Left ventricle myocardium inferior (tissue), 1 donor: ENCODE results near the gene HTR6. TPM values are rescaled to one million over a fixed set of nuclear protein-coding genes. Genes with fewer than 3 reads are reported as not detected.

Experiments used
- DNase-seq: peaks from one replicate; pipeline ENCODE4 v3.0.0-alpha.2; 2020
- H3K27ac ChIP-seq: fragments of 200-600 bp; replicated peaks from 2 replicates; pipeline ENCODE4 v1.8.0; 2021
- H3K27me3 ChIP-seq: fragments of 200-600 bp; 2 replicates; pipeline ENCODE4 v1.8.0; 2021; ENCODE audit warnings: low read depth
- H3K36me3 ChIP-seq: fragments of 200-600 bp; 2 replicates; pipeline ENCODE4 v1.8.0; 2021
- H3K4me1 ChIP-seq: fragments of 200-600 bp; 2 replicates; pipeline ENCODE4 v1.8.0; 2021
- H3K4me3 ChIP-seq: fragments of 200-600 bp; 2 replicates; pipeline ENCODE4 v1.8.0; 2021; ENCODE audit warnings: mild to moderate bottlenecking, moderate library complexity
- H3K9me3 ChIP-seq: fragments of 200-600 bp; replicated peaks from 2 replicates; pipeline ENCODE4 v1.8.0; 2021
- CTCF ChIP-seq: fragments of 200-600 bp; IDR thresholded peaks from 2 replicates; pipeline ENCODE4 v1.8.0; 2021; ENCODE audit warnings: antibody characterized with exemption, mild to moderate bottlenecking, borderline replicate concordance
- intact Hi-C: fragments of 100-400 bp; cut with micrococcal nuclease; formaldehyde crosslinking; loops from one replicate; pipeline ENCODE4 v1.11.0; 2022
- total RNA-seq: library from RNA; stranded (reverse); fragmentation: NEBNext Ultra II Directional; extraction: Animal tissue kit (Norgen Biotek cat#: 25700); gene quantifications from one replicate; pipeline ENCODE4 v1.2.1, GENCODE V29; 2021
- donor health status: DM: no; HTN: yes; CAD: no; lungs with severe emphysema.

Gene HTR6
- total RNA-seq, 1 donor from 2014 or later = not detected

GRCh38 chr1:19695772-19696171 is 31.1 kb downstream of the HTR6 start:
- TF ChIP-seq CTCF = no peak
- H3K4me1 ChIP-seq = no peaks in the 10 kb centered on the region
- no peak for DNase-seq
- intact Hi-C loops = no loop called here
- H3K9me3 ChIP-seq = no peaks in the 10 kb centered on the region
- peaks cover 37% of the 10 kb centered on the region for H3K36me3 ChIP-seq
- no peak overlapping the region for H3K27ac ChIP-seq
- H3K4me3 ChIP-seq = no peak overlapping the region
- H3K27me3 ChIP-seq = no peaks in the 10 kb centered on the region

GRCh38 chr1:19696820-19697219 is 32.1 kb downstream of the HTR6 start:
- H3K4me3 ChIP-seq = no peak overlapping the region
- intact Hi-C loops = no loop called here
- no peak overlapping the region for H3K27ac ChIP-seq
- no peaks in the 10 kb centered on the region for H3K9me3 ChIP-seq
- no peak for TF ChIP-seq CTCF
- DNase-seq = no peak
- H3K4me1 ChIP-seq = no peaks in the 10 kb centered on the region
- H3K27me3 ChIP-seq = no peaks in the 10 kb centered on the region
- H3K36me3 ChIP-seq = peaks cover 39% of the 10 kb centered on the region

- H3K27me3 ChIP-seq = no peaks in the 10 kb centered on the region
- peaks cover 39% of the 10 kb centered on the region for H3K36me3 ChIP-seq
- H3K9me3 ChIP-seq = no peaks in the 10 kb centered on the region
- no peak overlapping the region for H3K4me3 ChIP-seq
- H3K4me1 ChIP-seq = no peaks in the 10 kb centered on the region
- H3K27ac ChIP-seq = no peak overlapping the region
- intact Hi-C loops = no loop called here
- no peak for DNase-seq
- no peak for TF ChIP-seq CTCF
These were observed 33.5 kb downstream of the HTR6 start for GRCh38 chr1:19698181-19698580.

GRCh38 chr1:19700079-19700777 is 35.6 kb downstream of the HTR6 start:
- Histone ChIP-seq H3K36me3 (peaks cover 19% of the 10 kb centered on the region), H3K27me3 (no peaks in the 10 kb centered on the region), H3K9me3 (no peaks in the 10 kb centered on the region), H3K27ac (no peak overlapping the region), H3K4me1 (peaks cover 8% of the 10 kb centered on the region), H3K4me3 (no peak overlapping the region)
- intact Hi-C loops = no loop called here
- no peak for TF ChIP-seq CTCF
- DNase-seq = no peak

- H3K27ac ChIP-seq = no peak overlapping the region
- H3K4me1 ChIP-seq = peaks cover 8% of the 10 kb centered on the region
- TF ChIP-seq CTCF = no peak
- H3K27me3 ChIP-seq = no peaks in the 10 kb centered on the region
- intact Hi-C loops = no loop called here
- peaks cover 19% of the 10 kb centered on the region for H3K36me3 ChIP-seq
- DNase-seq = no peak
- H3K4me3 ChIP-seq = no peak overlapping the region
- H3K9me3 ChIP-seq = no peaks in the 10 kb centered on the region
These were observed 38.6 kb downstream of the HTR6 start for GRCh38 chr1:19703280-19703679.
